ENCODE measurements around the gene CXorf49B. TPM values are rescaled to one million over a fixed set of nuclear protein-coding genes. Genes with fewer than 3 reads are reported as not detected.

The CXorf49B gene
- total RNA-seq, 1 donor from 2014 or later, result not detected

- intact Hi-C loops (cut with micrococcal nuclease), result no loop called here
Observed at GRCh38 chrX:71815121-71815905, 52.2 kb downstream of the CXorf49B start.

- intact Hi-C loops (cut with micrococcal nuclease), result no loop called here
Observed at GRCh38 chrX:71815906-71816156, 52.7 kb downstream of the CXorf49B start.

Other genes starting within 250 kb of the CXorf49B start
- gene OGT, start 230.2 kb upstream of the CXorf49B start, total RNA-seq, result 269 and 277 TPM in 2 replicates
- gene GCNA, start 184.9 kb upstream of the CXorf49B start, total RNA-seq, result 3.6 and 4.3 TPM in 2 replicates
- gene CXCR3, start 144.8 kb upstream of the CXorf49B start, total RNA-seq, result 32.8 and 35.1 TPM in 2 replicates
- gene CXorf49, start 45.1 kb upstream of the CXorf49B start, total RNA-seq, result not detected in 2 replicates
- 0.75 and 1.2 TPM in 2 replicates for gene NHSL2, start 147.5 kb downstream of the CXorf49B start, total RNA-seq

Measured in T-helper 2 cell treated with Interferon-gamma antibody and Interleukin-4, amounts not matched to agents 100 ng/mL and 5 ng/mL, for 36 hours (primary cell).